GM12801 (cell line): ENCODE measurements around the gene MMP8.

Experiments
- CTCF ChIP-seq: IDR thresholded peaks from one replicate; pipeline ENCODE4 v1.5.1; 2011; ENCODE audit warnings: control low read depth; ENCODE audit not compliant: insufficient read length; ENCODE audit errors: extremely low read depth

Gene MMP8

DNA sequence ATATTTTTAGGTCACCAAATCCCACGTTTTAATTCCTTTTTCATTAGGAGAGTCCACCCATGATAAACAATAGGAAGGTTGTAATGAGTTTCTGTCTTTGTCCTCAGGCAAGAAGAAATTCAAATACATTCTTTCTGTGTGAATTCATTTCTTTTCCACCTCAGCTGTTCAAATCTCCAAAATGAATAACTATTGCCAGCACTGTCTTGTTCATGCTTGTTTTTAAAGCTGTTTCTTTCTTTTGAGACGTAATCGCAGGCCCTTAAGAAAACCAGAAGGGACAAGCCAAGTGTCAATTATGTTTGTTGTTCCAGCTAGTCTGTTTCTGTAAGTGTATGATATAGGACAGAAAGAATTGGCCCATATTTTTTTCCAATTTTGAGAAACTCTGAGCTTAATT lies 39.4 kb downstream of the MMP8 start:
- TF ChIP-seq CTCF: no peak

DNA sequence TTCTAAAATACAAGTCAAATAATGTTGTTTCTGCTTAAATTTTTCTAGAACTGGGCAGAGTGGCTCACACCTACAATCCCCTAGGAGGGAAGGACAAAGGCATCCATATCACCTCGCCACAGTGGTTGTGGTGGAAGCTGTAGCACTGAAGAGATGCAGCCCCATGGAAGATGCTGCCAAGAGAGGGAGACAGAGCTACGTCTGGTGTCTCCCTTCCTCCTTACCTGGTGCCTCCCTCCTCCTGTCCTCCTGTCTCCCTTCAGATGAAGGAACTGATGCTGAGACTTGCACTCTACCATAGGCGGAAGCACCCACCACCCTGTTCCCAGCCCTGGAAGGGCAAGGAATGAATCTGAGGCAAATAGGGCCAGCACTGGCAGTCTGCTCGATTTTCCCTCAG lies 41.5 kb downstream of the MMP8 start:
- no peak for TF ChIP-seq CTCF

GRCh38 chr11:102680945-102681344 lies 43.8 kb downstream of the MMP8 start:
- no peak for TF ChIP-seq CTCF

GRCh38 chr11:102678022-102678421 lies 46.7 kb downstream of the MMP8 start:
- TF ChIP-seq CTCF: no peak

DNA sequence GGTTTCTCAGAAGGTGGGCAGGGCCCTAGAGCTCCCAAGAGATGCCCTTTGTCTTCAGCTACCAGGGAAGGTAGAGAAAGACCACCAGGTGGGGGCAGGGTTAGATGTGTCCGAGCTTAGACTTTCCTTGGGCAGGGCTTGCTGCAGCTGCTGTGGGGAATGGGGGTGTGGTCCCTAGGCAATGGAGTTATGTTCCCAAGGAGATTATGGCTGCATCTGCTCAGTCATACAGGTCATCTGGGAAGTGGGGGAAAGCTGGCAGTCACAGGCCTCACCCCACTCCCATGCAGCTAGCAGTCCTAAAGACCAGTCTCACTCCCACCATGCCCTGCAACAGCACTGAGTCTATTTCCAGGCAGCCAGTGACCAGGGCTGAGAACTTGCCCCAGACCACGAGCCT lies 48.7 kb downstream of the MMP8 start:
- TF ChIP-seq CTCF: no peak

- TF ChIP-seq CTCF: no peak
These were observed 55.1 kb downstream of the MMP8 start for GRCh38 chr11:102669664-102670063.

- TF ChIP-seq CTCF: no peak
These were observed 58.3 kb downstream of the MMP8 start for GRCh38 chr11:102666331-102666957.
